ENCODE data around the gene MARK2.

MARK2 gene

GRCh38 chr11:63816166-63816565, 22.7 kb upstream of the MARK2 start:
- no peak for DNase-seq (ENCODE audit: low spot score)
- in situ Hi-C loops (cut with MboI; ENCODE audit: low sequenced_read_pairs, unreplicated experiment): no loop called here
- TF ChIP-seq CTCF (IDR thresholded peaks at IDR 0.05; ENCODE audit: borderline replicate concordance, control extremely low read depth, extremely low read depth, insufficient read depth, missing control alignments): no peak

GRCh38 chr11:63816732-63817131, 22.2 kb upstream of the MARK2 start:
- TF ChIP-seq CTCF (IDR thresholded peaks at IDR 0.05; ENCODE audit: borderline replicate concordance, control extremely low read depth, extremely low read depth, insufficient read depth, missing control alignments): no peak
- DNase-seq (ENCODE audit: low spot score): no peak
- in situ Hi-C loops (cut with MboI; ENCODE audit: low sequenced_read_pairs, unreplicated experiment): no loop called here

GRCh38 chr11:63817758-63818498, 21.0 kb upstream of the MARK2 start:
- in situ Hi-C loops (cut with MboI; ENCODE audit: low sequenced_read_pairs, unreplicated experiment): no loop called here
- no peak for TF ChIP-seq CTCF (IDR thresholded peaks at IDR 0.05; ENCODE audit: borderline replicate concordance, control extremely low read depth, extremely low read depth, insufficient read depth, missing control alignments)
- DNase-seq (ENCODE audit: low spot score): peak; percentile 26

- DNase-seq (ENCODE audit: low spot score): no peak
- TF ChIP-seq CTCF (IDR thresholded peaks at IDR 0.05; ENCODE audit: borderline replicate concordance, control extremely low read depth, extremely low read depth, insufficient read depth, missing control alignments): no peak
- in situ Hi-C loops (cut with MboI; ENCODE audit: low sequenced_read_pairs, unreplicated experiment): no loop called here
Measured at GRCh38 chr11:63818609-63819008, 20.3 kb upstream of the MARK2 start.

- in situ Hi-C loops (cut with MboI; ENCODE audit: low sequenced_read_pairs, unreplicated experiment): no loop called here
- no peak for TF ChIP-seq CTCF (IDR thresholded peaks at IDR 0.05; ENCODE audit: borderline replicate concordance, control extremely low read depth, extremely low read depth, insufficient read depth, missing control alignments)
- DNase-seq (ENCODE audit: low spot score): no peak
Measured at GRCh38 chr11:63821411-63821810, 17.5 kb upstream of the MARK2 start.

- no peak for TF ChIP-seq CTCF (IDR thresholded peaks at IDR 0.05; ENCODE audit: borderline replicate concordance, control extremely low read depth, extremely low read depth, insufficient read depth, missing control alignments)
- no peak for DNase-seq (ENCODE audit: low spot score)
- in situ Hi-C loops (cut with MboI; ENCODE audit: low sequenced_read_pairs, unreplicated experiment): no loop called here
Measured at GRCh38 chr11:63826471-63827190, 12.3 kb upstream of the MARK2 start.
